WERI-Rb-1 (cell line): ENCODE measurements around the gene TSPAN14.

ENCODE experiments used
- DNase-seq: peaks from one replicate; pipeline ENCODE4 v3.0.0-alpha.2; 2020
- H3K27ac ChIP-seq: fragments of 250-450 bp; sonication (Bioruptor Pico); 2 replicates; pipeline ENCODE4 v1.5.1; 2020; ENCODE audit warnings: mild to moderate bottlenecking, moderate library complexity
- H3K27me3 ChIP-seq: fragments of 250-450 bp; sonication (Bioruptor Pico); 2 replicates; pipeline ENCODE4 v1.5.1; 2021; ENCODE audit warnings: mild to moderate bottlenecking, low read depth, moderate library complexity; ENCODE audit not compliant: insufficient read depth, severe bottlenecking
- H3K36me3 ChIP-seq: fragments of 250-450 bp; sonication (Bioruptor Pico); 2 replicates; pipeline ENCODE4 v1.5.1; 2020; ENCODE audit warnings: mild to moderate bottlenecking, moderate library complexity
- H3K4me3 ChIP-seq: 2 replicates; pipeline ENCODE4 v1.5.1; 2011; ENCODE audit warnings: low read depth, mild to moderate bottlenecking, control low read depth, low read length
- H3K9me3 ChIP-seq: fragments of 250-450 bp; sonication (Bioruptor Pico); 2 replicates; pipeline ENCODE4 v1.5.1; 2021; ENCODE audit warnings: mild to moderate bottlenecking, moderate library complexity; ENCODE audit not compliant: severe bottlenecking
- CTCF ChIP-seq: IDR thresholded peaks from 2 replicates; pipeline ENCODE4 v1.5.1; 2011; ENCODE audit warnings: low read depth, mild to moderate bottlenecking, control low read depth, inconsistent platforms, low read length

TSPAN14 gene

DNA sequence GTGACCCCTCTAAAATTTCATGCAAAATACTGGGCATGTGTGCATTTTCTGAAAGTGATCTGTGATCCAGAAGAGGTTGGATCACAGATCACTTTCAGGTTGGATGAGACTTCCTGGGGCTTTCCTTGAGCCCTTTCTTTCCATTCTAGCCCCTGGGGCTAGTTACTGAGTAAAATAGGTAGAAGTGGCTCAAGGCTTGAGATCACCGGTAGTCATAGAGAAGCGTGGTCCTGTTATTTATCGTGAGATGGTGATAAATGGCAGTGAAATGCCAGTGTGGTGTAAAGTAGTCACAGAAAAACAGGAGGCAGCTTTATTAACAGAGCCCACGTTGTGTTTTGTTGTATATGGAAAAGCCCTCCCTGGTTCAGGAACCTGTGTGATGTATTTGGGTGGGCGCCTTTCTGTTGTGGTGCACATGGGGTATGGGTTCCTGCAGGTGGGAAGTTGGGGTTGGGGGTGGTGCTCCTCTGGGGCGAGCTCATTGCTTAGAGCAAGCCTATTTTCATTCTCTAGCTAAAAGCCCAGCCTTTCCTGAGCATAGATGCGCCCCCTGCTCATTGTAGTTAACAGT, 49.6 kb downstream of the TSPAN14 start:
- no peak for TF ChIP-seq CTCF
- no peaks in the 10 kb centered on the region for H3K9me3 ChIP-seq
- no peak for DNase-seq
- no peak overlapping the region for H3K4me3 ChIP-seq
- peaks cover 19% of the 10 kb centered on the region for H3K36me3 ChIP-seq
- no peak overlapping the region for H3K27ac ChIP-seq
- H3K27me3 ChIP-seq: no peaks in the 10 kb centered on the region

- no peak overlapping the region for H3K27ac ChIP-seq
- DNase-seq: no peak
- peaks cover 25% of the 10 kb centered on the region for H3K36me3 ChIP-seq
- no peak for TF ChIP-seq CTCF
- H3K27me3 ChIP-seq: no peaks in the 10 kb centered on the region
- no peak overlapping the region for H3K4me3 ChIP-seq
- H3K9me3 ChIP-seq: no peaks in the 10 kb centered on the region
Observed at GRCh38 chr10:80504158-80504811, 50.2 kb downstream of the TSPAN14 start.

GRCh38 chr10:80504897-80505465, 50.9 kb downstream of the TSPAN14 start:
- Histone ChIP-seq H3K4me3 (no peak overlapping the region), H3K27ac (no peak overlapping the region), H3K27me3 (no peaks in the 10 kb centered on the region), H3K9me3 (no peaks in the 10 kb centered on the region), H3K36me3 (peaks cover 32% of the 10 kb centered on the region)
- DNase-seq: no peak
- TF ChIP-seq CTCF: no peak

DNA sequence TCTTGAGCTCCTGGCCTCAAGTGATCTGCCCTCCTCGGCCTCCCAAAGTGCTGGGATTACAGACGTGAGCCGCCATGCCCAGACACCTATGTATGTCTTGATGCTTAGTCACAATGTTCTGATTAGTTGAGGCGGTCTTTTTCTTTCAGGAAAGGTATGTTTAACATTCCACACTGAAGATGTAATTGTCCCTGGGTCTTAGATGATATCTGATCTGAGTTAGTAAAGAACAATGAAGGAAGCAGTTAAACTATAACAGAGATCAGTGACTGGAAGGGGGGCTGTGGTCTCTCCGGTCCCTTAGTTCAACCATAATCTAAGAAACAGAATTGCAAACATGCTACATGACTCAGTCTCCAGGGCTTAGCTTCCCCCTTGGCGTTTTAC, 52.1 kb downstream of the TSPAN14 start:
- Histone ChIP-seq H3K27ac (no peak overlapping the region), H3K27me3 (no peaks in the 10 kb centered on the region), H3K4me3 (no peak overlapping the region), H3K9me3 (no peaks in the 10 kb centered on the region), H3K36me3 (peaks cover 36% of the 10 kb centered on the region)
- no peak for DNase-seq
- no peak for TF ChIP-seq CTCF

DNA sequence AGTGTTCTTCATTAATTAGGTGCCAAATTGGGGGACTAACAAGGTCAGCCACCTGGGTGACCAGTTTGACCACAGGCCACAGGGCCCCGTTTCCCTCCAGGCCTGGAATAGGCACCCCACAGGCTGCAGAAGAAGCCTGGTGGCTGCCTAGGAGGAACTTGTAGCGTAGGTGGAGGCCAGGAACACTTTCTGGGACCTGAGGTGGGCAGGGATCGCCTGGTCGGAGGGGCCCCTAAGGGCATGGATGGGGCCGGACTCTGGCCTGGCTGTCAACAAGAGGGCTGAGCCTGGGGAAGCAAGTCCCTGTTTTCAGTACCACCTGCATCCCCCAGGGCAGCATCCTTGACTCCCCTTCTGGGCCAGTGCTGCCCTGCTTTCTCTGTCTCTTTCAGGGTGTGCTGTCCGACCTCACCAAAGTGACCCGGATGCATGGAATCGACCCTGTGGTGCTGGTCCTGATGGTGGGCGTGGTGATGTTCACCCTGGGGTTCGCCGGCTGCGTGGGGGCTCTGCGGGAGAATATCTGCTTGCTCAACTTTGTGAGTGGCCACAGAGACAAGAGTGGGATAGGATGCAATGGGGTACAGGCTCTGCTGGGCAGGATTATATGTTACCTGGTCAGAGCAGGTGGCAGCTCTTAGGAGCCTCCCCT, 52.9 kb downstream of the TSPAN14 start:
- H3K36me3 ChIP-seq: peaks cover 43% of the 10 kb centered on the region
- H3K9me3 ChIP-seq: no peaks in the 10 kb centered on the region
- no peaks in the 10 kb centered on the region for H3K27me3 ChIP-seq
- DNase-seq: no peak
- no peak overlapping the region for H3K4me3 ChIP-seq
- no peak for TF ChIP-seq CTCF
- H3K27ac ChIP-seq: no peak overlapping the region
